Tibial artery (tissue), 4 donors: ENCODE measurements around the gene CIAO3.
"Not testable (repeated sequence)": the region's sequence is repeated elsewhere in the genome, so short reads cannot be mapped to it uniquely, and the experiment has no call there.

ENCODE experiments used
- DNase-seq, 2 donors: peaks; one replicate each; pipeline ENCODE4 v3.0.0-alpha.2; 2019
- H3K27ac ChIP-seq, 2 donors: fragments of 200-600 bp; sonication (generic) in 1 of 2; 1 replicate in 1 of 2; 2 replicates in 1 of 2; pipeline ENCODE4 v1.5.1; 2018 to 2019; ENCODE audit warnings: mild to moderate bottlenecking in 1 of 2
- H3K27me3 ChIP-seq, 2 donors: fragments of 200-600 bp; sonication (generic) in 1 of 2; one replicate each; pipeline versions ENCODE4 v1.5.1 to v1.6.0; 2016 to 2019
- H3K36me3 ChIP-seq, 3 donors: fragments of 200-600 bp; sonication (generic) in 2 of 3; one replicate each; pipeline ENCODE4 v1.5.1; 2016 to 2019; ENCODE audit warnings: mild to moderate bottlenecking in 2 of 3
- H3K4me1 ChIP-seq, 4 donors: fragments of 200-600 bp; sonication (generic) in 2 of 4; 1 replicate in 3 of 4; 2 replicates in 1 of 4; pipeline ENCODE4 v1.5.1; 2016 to 2019
- H3K4me3 ChIP-seq, 2 donors: fragments of 200-600 bp; sonication (generic) in 1 of 2; 1 replicate in 1 of 2; 2 replicates in 1 of 2; pipeline ENCODE4 v1.5.1; 2018 to 2019; ENCODE audit warnings: mild to moderate bottlenecking in 2 of 2
- H3K9me3 ChIP-seq, 3 donors: fragments of 200-600 bp; sonication (generic) in 1 of 3; one replicate each; pipeline ENCODE4 v1.5.1; 2016 to 2019
- CTCF ChIP-seq, 2 experiments: fragments of 200-600 bp in 1 of 2; fragments of 450-650 bp in 1 of 2; IDR thresholded peaks; one replicate each; pipeline ENCODE4 v1.5.1; 2017 to 2019; ENCODE audit warnings: antibody characterized with exemption in 2 of 2, mild to moderate bottlenecking in 1 of 2, moderate library complexity in 1 of 2
- intact Hi-C: fragments of 100-400 bp; cut with DNase I; formaldehyde crosslinking; loops from one replicate; pipeline ENCODE4 v1.15.0; 2023; ENCODE audit warnings: low total_unique reads

Gene CIAO3

GRCh38 chr16:692356-693108 is 48.3 kb downstream of the CIAO3 start:
- Histone ChIP-seq H3K27me3 (peaks cover 9 to 61% of the 10 kb centered on the region in 2 donors), H3K36me3 (peaks cover 0 to 5% (median 0%) of the 10 kb centered on the region in 3 donors), H3K9me3 (no peaks in the 10 kb centered on the region), H3K27ac (no peak overlapping the region), H3K4me1 (peaks cover 0 to 55% (median 38%) of the 10 kb centered on the region in 4 donors), H3K4me3 (no peak overlapping the region)
- DNase-seq: no peak
- intact Hi-C loops: no loop called here
- TF ChIP-seq CTCF (IDR thresholded peaks at IDR 0.05): no peak

GRCh38 chr16:691242-691641 is 49.6 kb downstream of the CIAO3 start:
- Histone ChIP-seq H3K4me1 (peaks cover 0 to 57% (median 39%) of the 10 kb centered on the region in 4 donors), H3K36me3 (peaks cover 0 to 17% (median 7%) of the 10 kb centered on the region in 3 donors), H3K27me3 (peaks cover 9 to 48% of the 10 kb centered on the region in 2 donors)
- H3K27ac ChIP-seq, H3K9me3 ChIP-seq, intact Hi-C loops, H3K4me3 ChIP-seq, DNase-seq: not testable (repeated sequence)

- no peaks in the 10 kb centered on the region for H3K9me3 ChIP-seq
- H3K27ac ChIP-seq: peak overlapping the region; percentile 86 to 93
- peaks cover 0 to 59% (median 43%) of the 10 kb centered on the region in 4 donors for H3K4me1 ChIP-seq
- no peak for DNase-seq
- no peak for TF ChIP-seq CTCF (IDR thresholded peaks at IDR 0.05)
- peaks cover 8 to 29% of the 10 kb centered on the region in 2 donors for H3K27me3 ChIP-seq
- intact Hi-C loops: no loop called here
- H3K36me3 ChIP-seq: peaks cover 0 to 26% (median 7%) of the 10 kb centered on the region in 3 donors
- H3K4me3 ChIP-seq: peak overlapping the region; percentile 79 to 94
These were observed 51.5 kb downstream of the CIAO3 start for GRCh38 chr16:689175-689897.

- Histone ChIP-seq H3K4me1 (peaks cover 3 to 63% (median 49%) of the 10 kb centered on the region in 4 donors), H3K36me3 (peaks cover 6 to 36% (median 12%) of the 10 kb centered on the region in 3 donors), H3K4me3 (no peak overlapping the region), H3K27me3 (peaks cover 0 to 11% of the 10 kb centered on the region in 2 donors), H3K9me3 (no peaks in the 10 kb centered on the region), H3K27ac (no peak overlapping the region)
- DNase-seq: no peak
- intact Hi-C loops: no loop called here
- no peak for TF ChIP-seq CTCF (IDR thresholded peaks at IDR 0.05)
These were observed 53.3 kb downstream of the CIAO3 start for GRCh38 chr16:687499-687898.

- DNase-seq: no peak
- Histone ChIP-seq H3K27me3 (peaks cover 0 to 2% of the 10 kb centered on the region in 2 donors), H3K36me3 (peaks cover 15 to 45% (median 20%) of the 10 kb centered on the region in 3 donors), H3K27ac (no peak overlapping the region), H3K9me3 (no peaks in the 10 kb centered on the region), H3K4me1 (peaks cover 3 to 71% (median 57%) of the 10 kb centered on the region in 4 donors), H3K4me3 (no peak overlapping the region)
- TF ChIP-seq CTCF (IDR thresholded peaks at IDR 0.05): no peak
- intact Hi-C loops: no loop called here
These were observed 54.1 kb downstream of the CIAO3 start for GRCh38 chr16:686459-687260.
